GM18517 (cell line): ENCODE results near the gene ABCG2.
"Not testable (repeated sequence)": the region's sequence is repeated elsewhere in the genome, so short reads cannot be mapped to it uniquely, and the experiment has no call there.

Experiments used
- ATAC-seq: cut with Tn5 transposase; IDR thresholded peaks from one replicate; pipeline ENCODE4 v1.9.1; 2021; ENCODE audit warnings: mild to moderate bottlenecking, moderate library complexity; ENCODE audit not compliant: unreplicated experiment

Gene ABCG2

DNA sequence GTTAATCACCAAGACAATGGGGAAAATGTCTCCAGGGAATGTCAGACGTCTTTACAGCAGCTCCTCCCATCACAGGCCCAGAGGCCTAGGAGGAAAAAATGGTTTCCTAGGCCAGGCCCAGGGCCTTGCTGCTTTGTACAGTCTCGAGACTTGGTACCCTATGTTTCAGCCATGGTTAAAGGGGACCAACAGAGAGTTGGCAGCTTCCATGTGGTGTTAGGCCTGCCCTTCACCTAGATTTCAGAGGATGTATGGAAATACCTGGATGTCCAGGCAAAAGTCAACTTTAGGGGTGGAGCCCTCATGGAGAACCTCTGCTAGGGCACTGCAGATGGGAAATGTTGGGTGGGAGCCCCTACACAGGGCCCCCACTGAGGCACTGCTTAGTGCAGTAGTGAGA is 38.5 kb downstream of the ABCG2 start:
- ATAC-seq: no peak

DNA sequence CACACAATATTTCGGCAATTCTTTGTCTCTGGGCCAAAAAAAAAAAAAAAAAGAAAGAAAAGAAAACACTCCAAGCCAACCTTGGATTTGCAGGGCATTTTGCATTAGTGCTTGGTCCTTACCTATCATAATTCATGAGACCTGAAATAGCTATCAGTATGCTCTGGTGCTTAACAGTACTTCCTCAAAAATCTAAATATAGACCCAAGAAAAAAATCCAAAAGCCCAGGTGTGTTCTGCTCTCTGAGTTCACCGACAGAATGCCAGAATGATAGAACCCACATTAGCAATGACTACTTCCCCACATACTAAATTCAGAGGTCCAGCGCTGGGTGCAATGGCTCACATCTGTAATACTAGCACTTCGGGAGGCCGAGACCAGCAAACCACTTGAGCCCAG is 42.9 kb downstream of the ABCG2 start:
- ATAC-seq: no peak

DNA sequence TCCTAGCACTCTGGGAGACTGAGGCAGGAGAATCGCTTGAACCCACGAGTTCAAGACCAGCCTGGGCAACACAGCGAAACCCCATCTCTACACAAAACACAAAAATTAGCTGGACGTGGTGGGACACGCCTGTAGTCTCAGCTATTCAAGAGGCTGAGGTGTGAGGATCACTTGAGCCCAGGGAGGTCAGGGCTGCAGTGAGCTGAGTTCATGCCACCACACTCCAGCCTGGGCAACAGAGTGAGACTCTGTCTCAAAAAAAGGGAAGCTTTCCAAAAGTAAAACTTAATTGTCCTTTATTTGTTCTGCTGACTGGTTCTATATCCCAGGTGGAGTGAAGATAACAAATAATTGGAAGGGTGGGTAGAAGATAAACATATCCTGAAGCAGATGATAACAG is 45.6 kb downstream of the ABCG2 start:
- no peak for ATAC-seq

DNA sequence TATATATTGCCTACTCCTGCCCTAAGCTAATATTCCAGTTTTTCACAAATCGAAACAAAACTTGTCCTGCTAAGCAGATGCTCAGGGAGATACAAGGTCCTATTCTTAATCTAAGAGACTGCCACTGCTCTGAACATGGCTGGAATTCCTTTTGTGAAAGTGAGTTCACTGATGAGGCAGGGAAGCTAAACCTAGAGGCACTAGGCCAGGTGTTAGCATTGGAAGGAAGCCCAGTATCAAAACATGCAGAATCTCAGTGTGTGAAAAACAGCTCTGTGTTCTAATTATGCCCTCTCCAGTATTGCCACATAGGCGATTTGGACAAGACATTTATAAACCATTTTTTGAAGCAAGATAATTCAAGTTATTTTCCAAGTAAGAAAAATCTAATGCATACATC is 47.6 kb downstream of the ABCG2 start:
- ATAC-seq: no peak

DNA sequence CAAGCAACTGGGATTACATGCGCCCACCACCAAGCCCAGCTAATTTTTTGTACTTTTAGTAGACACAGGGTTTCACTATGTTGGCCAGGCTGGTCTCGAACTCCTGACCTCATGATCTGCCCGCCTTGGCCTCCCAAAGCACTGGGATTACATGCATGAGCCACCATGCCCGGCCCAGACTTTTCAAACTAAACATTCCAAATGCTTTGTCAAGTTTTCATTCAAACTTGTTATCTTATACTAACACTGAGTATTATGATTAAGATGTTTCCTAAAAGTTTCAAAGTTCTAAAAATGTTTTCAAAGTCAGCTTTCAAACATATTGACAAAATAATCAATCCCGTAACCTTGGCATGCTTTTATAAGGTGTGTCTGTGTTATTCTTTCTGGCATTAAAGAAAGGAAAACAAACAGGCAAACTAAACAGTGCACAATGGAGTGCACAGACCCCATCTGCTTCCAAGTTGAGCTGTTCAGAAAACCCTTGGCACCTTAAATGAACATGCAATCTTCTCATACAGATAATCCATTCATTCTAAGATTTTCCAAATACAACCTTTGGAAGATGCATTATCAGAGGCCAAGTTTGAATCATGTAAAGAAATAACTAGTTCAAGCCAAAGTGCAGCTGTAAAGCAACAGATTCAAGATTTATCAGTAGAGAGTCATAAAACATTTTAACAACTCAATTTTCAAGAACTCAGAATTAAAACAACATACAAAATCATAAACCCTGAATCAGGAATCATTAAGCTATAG is 49.1 kb downstream of the ABCG2 start:
- no peak for ATAC-seq

DNA sequence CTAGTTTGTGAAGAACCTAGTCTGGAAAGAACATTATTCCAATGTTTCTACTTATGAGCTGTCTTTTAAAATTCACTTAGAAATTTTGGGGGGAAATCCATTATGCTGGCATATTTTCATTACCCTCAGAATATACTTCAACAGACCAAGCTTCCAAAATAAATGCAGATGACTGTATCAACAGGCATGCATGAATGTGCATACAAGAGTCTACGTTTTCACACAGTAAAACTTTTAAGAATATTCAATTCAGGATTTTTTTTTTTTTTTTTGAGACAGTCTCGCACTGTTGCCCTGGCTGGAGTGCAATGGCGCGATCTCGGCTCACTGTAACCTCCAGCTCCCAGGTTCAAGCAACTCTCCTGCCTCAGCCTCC is 49.7 kb downstream of the ABCG2 start:
- no peak for ATAC-seq

DNA sequence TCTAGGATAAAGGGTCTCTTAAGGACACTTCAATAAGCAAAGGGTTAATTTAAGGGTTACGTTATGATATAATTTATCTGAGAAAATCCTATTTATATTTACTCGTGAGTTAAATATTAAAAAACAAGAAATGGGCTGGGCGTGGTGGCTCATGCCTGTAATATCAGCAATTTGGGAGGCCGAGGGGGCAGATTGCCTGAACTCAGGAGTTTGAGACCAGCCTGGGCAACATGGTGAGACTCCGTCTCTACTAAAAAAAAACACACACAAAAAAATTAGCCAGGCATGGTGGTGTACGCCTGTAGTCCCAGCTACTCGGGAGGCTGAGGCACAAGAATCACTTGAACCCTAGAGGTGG is 50.4 kb downstream of the ABCG2 start:
- ATAC-seq: not testable (repeated sequence)

DNA sequence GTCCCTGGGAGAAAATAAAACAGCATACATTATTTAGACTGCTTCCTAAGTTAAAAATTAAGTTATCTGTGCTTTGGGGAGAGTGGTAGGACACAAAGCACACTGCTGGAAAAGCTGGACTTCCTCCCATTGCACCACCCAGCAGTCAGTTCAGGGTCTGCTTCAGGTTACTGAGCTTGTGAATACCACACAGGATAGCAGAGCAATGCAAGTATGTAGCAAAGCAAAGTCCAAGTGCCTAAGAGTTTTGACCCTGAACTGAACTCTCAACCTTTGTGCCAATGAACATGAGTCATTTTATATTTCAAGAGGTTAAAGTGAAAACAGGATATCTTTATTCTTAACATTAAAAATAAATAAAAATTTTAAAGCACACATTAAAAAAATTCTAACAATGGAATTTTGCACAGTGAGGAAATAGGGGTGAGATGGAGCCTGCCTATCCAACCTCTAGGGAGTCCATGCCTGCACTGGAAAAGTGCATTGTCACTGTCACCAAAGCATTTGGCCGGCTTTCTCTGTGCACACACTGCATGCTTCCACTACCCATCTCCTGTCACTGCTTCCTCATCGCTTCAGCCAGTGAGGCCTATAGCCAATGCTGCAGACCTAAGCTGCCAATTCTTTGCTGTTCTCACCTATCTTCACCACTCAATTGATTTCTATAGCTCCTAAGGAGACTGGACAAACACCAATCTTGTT is 50.9 kb downstream of the ABCG2 start:
- no peak for ATAC-seq

DNA sequence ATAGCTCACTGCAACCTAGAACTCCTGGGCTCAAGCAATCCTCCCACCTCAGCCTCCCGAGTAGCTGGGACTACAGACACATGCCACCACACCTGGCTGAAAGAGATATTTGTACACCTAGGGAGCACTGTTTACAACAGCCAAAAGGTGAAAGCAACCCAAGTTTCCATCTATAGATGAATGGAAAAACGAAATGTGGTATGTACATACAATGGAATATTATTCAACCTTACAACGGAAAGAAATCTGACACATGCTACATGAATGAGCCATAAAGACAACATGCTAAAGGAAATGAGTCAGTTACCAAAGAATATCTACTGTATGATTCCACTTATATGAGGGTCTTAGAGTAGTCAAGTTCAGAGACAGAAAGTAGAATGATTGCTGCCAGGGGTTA is 52.2 kb downstream of the ABCG2 start:
- no peak for ATAC-seq

DNA sequence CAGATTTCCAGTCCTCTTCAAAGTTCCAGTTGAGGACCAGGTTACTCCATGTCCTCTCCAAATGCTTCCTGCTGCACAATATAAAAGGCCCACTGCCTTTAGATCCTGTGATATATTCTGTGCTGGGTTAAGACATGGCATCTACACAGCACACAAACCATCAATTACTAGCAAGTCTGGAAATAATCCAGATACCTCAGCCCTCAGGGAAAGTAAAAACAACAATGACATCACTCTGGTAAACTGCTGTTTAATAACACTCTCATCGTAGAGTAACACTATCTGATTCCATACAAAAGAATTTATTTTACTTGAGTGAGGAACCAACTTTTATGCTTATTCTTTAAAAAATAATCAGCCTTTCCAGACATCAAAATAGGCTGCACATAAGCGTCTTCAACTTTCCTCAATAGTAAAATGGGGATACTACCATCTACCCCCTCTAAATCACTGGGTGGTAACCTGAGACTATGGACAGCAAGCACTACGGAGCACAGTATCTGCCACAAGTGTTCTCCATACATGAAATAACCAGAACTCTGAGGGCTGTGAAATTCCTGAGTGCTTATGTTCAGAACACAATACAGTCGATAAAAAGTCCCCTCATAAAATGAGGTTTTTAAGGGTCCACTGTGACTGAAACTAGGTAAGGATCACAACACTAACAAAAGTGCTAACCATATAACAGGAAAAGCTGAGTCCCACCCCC is 53.4 kb downstream of the ABCG2 start:
- ATAC-seq: no peak

DNA sequence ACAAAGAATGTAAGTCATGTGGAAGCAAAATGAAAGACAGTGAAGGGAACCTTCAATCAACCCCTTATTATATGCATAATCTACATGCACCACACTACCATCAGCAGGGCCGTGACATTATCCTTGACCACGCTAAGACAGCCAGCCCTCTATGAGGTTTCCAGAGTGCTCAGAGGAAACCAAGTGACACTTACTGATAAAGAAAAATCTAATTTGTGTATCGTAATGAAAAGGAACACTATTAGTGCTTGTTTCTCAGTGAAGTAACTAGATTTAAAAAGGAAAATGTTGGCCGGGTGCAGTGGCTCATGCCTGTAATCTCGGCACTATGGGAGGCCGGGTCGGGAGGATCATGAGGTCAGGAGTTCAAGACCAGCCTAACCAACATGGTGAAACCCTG is 56.4 kb downstream of the ABCG2 start:
- no peak for ATAC-seq

DNA sequence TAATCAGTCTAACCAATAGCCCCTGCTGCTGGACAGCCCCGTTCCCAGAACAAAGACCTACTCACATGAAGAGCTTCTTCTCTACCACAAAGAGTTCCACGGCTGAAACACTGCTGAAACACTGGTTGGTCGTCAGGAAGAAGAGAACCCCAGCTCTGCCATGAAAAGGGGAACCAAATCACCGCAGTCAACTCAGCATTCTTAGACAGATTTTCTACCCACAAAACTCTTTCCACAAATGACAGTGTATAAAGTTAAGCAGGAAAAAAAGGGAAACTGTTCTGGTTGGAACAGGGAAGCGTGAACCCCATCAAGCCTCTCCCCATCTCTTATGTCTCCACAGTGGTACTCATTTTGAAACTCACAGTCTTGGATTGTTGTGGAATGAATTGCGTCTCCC is 57.3 kb downstream of the ABCG2 start:
- no peak for ATAC-seq

DNA sequence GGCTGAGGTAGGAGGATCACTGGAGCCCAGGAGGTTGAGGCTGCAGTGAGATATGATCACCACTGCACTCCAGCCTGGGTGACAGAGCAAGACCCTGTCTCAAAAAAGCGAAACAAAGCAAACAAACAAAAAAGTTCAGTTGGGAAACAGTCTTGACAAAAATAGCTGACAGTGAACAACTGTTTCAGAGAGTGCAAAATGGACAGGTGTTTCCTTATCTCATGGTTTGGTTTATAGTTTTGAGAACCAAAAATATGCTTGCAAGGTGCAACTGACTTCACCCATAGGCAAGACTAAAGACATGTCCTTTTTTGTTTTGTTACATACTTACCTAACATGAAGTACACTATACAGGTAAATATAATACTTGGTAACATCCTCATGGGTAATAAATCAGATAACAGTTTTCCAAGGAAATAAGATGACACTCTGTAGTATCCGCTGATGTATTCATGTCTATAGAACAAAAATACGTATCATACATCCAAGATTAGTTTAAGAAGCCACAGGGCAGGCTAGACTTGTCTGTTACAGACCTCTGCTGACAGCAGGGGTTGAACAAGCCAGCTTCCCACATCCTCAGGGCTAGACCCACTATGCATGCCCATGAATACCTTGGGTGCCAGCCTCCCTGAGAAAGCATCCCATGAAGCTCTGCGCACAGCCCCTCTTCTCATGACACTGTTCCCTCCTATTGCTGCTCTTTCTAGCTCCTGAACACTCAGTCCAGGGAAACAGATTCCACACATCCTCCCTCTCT is 59.3 kb downstream of the ABCG2 start:
- no peak for ATAC-seq

DNA sequence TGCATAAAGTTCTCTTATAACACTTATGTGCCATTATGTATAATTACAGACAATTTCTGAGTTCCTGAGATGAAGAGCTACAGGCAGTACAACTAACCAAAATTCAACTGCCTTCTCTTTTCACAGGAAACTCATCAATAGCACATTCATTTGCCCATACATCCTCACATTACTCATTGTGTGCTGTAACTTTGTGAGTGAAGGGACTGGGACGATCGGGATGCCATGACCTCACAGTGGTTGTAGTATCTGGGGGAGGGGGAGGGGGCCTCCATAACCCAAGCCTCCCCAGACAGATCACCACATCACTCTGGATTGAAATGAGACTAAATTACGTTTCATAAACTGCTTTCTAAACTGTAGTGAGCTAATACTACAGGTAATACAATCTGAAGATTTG is 60.7 kb downstream of the ABCG2 start:
- no peak for ATAC-seq

DNA sequence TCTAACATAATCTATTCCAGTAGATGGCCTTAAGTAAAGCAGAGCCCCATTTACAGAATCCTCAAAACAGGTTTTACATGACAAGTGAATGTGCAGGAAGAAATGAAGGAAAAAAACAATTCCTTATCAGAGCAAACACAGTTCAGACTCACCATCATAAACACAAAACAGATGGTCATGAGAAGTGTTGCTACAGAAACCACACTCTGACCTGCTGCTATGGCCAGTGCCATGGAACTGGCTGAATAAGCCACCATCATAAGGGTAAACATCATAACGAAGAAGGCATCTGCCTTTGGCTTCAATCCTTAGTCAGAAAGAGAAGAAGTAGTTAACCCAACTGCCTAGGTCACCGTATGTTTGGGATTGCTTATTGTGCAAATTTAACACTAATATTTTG is 61.1 kb downstream of the ABCG2 start:
- no peak for ATAC-seq

DNA sequence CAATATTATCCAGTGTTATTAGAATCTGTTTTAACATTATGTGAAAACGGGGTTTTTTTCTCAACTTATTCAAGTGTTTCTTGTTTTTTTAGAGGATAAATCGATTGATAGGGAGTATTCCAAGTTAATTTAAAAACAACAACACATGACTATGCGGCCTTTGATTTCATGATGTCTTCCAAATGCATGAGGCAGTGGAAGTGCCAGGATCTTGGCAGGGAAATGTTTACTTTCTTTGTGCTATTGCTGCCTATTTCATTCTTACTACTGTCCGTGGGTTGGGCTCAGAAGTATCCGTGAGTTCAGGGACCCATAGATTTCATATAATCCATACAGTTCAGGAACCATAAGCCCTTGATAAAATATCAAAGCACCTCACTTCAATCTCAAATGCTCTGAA is 64.6 kb downstream of the ABCG2 start:
- ATAC-seq: no peak

DNA sequence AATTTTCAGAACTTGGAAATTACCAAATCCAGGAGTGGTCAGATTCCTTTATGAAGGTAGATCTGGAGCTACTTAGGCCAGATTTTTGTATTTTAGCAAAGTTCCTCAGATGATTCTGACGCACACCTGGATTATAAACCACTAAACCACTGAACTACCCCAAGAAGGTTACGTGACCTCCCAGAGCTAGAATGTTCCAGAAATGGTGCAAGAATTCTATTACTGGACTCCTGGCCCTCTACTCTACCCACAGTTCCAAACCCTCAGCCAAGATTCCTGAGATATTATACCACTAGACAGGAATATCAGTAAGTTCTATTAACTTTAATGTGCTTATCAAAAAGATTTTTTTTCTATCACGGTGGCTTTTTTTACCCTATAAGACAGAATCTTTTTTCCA is 67.1 kb downstream of the ABCG2 start:
- no peak for ATAC-seq

DNA sequence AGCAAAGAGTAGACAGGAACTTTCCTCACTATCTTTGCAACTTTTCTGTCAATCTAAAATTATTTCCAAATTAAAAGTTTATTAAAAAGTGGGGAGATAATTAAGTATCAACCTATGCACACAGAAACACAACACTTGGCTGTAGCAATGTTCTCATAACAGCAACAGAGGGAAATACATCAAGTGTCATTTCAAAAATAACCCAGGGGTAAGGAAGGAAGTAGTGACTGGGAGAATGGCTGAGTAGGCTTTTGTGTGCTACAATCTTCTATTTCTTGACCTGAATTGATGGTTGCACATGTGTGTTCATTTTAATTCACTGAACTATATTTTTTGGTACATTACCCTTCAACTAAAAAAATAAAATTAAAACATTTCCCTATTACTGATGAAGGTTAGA is 67.5 kb downstream of the ABCG2 start:
- no peak for ATAC-seq

DNA sequence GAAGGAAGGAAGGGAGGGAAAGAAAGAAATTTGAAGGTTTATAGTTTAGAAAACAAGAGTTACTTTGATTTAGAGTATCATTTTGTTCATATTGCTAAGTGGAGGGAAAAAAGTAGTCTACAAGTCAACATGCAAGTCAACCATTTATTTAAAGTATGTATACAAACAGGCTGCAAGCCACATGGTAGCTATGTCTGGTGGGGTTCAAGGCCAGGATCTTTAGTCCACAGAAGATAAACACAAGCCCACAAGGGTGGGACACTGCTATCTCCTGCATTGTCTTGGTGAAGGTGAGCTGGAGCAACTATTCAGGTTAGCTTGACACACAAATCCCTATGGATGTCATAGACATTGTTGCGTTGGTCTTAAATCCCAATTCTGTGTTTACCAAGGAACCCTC is 71.4 kb downstream of the ABCG2 start:
- no peak for ATAC-seq

DNA sequence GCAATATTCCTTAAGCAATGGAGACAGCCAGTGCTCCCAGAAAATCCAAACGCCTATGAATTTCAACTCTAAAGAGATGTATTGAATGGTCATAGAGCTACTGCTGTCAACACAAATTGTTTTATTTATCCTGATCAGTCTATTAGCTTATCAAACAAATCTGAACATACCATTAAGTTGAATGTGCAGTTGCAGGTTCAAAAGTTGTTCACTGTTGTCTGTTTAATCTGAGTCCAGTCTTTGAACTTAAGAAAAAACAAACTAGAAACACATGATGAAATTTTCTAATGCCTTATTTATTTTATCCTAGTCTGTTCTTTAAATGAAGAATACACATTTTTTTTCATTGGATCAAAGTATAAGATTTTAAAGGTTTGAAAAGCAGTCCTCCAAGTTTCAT is 77.8 kb downstream of the ABCG2 start:
- no peak for ATAC-seq

DNA sequence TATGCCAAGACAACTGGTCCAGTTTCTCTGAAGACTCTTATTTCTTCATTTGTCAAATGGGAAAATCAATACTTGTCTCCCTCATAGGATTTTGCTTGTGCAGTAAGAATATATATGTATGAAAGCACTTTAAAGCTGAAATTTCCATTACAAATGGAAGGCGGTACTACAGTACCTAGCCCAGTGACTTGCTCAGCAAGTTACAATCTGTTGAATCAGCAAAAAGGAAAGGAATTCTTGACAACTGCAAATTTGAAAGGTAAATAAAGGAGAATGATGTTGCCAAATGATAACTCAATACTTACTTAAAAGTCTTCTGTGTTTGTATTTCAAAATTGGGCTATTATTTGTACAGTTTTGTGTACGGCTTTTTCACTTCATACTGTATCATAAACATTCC is 79.9 kb downstream of the ABCG2 start:
- ATAC-seq: no peak
